ENCODE measurements around the gene PRSS22. TPM values are rescaled to one million over a fixed set of nuclear protein-coding genes. Genes with fewer than 3 reads are reported as not detected.

PRSS22 gene
- total RNA-seq, 4 donors from 2014 or later, result 1.4 to 1.9 (median 1.8) TPM; not detected in 1

GRCh38 chr16:2808181-2808580 is 49.8 kb downstream of the PRSS22 start:
- H3K27ac ChIP-seq, result no peak overlapping the region
- peak in 1 of 3 donors; percentile 14 for DNase-seq
- no peaks in the 10 kb centered on the region for H3K4me1 ChIP-seq
- no peaks in the 10 kb centered on the region for H3K27me3 ChIP-seq
- no peaks in the 10 kb centered on the region for H3K36me3 ChIP-seq
- peaks cover 0 to 8% (median 2%) of the 10 kb centered on the region in 4 donors for H3K9me3 ChIP-seq
- no peak overlapping the region for H3K4me3 ChIP-seq
- TF ChIP-seq CTCF (IDR thresholded peaks at IDR 0.05) (no peak), POLR2A (IDR thresholded peaks at IDR 0.05) (no peak)

- H3K4me1 ChIP-seq, result no peaks in the 10 kb centered on the region
- peak in 1 of 3 donors; percentile 6 for DNase-seq
- no peak overlapping the region for H3K27ac ChIP-seq
- H3K27me3 ChIP-seq, result no peaks in the 10 kb centered on the region
- H3K4me3 ChIP-seq, result no peak overlapping the region
- no peak for TF ChIP-seq POLR2A (IDR thresholded peaks at IDR 0.05)
- TF ChIP-seq CTCF (IDR thresholded peaks at IDR 0.05), result no peak
- H3K36me3 ChIP-seq, result no peaks in the 10 kb centered on the region
- H3K9me3 ChIP-seq, result peaks cover 0 to 8% (median 2%) of the 10 kb centered on the region in 4 donors
These were observed 51.7 kb downstream of the PRSS22 start for GRCh38 chr16:2806286-2806685.

DNA sequence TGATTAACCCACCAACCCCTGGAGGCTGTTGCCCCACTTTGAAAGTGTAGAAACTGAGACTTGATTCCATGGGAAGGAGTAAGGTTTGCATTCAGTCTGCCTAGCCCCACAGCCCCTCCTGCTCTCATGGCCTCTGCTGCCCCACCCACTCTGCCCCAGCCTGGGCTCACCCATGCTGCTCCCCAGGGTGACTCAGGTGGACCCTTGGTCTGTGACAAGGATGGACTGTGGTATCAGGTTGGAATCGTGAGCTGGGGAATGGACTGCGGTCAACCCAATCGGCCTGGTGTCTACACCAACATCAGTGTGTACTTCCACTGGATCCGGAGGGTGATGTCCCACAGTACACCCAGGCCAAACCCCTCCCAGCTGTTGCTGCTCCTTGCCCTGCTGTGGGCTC is 53.2 kb downstream of the PRSS22 start:
- Histone ChIP-seq H3K9me3 (peaks cover 0 to 8% (median 2%) of the 10 kb centered on the region in 4 donors), H3K4me3 (no peak overlapping the region), H3K36me3 (no peaks in the 10 kb centered on the region), H3K4me1 (no peaks in the 10 kb centered on the region), H3K27ac (no peak overlapping the region), H3K27me3 (no peaks in the 10 kb centered on the region)
- TF ChIP-seq POLR2A (IDR thresholded peaks at IDR 0.05) (no peak), CTCF (IDR thresholded peaks at IDR 0.05) (no peak)
- peak in 1 of 3 donors; percentile 39 for DNase-seq

DNA sequence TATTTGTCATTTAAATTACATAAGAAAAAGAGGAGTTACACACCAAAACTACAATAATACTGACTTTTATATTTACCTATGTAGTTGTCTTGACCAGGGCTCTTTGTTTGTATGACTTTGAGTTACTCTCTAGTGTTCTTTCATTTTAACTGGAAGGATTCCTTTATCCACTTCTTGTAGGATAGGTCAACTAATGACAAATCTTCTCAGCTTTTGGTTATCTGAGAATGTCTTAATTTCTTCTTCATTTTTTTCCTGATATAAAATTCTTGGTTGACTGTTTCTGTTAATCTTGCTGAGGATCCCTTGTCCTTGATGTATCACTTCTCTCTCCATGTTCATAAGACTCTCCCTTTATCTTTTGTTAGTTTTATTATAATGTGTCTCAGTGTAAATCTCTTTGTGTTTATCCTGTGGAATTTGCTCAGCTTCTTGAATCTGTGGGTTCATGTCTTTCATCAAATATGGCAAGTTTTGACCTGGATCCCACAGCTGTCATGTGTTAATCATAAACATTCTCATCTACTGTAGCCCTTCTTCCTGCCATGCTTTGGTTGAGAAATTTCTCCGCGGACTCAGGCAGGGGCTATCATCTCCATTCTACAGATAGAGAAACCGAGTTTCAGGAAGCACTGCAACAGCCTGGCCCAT is 54.3 kb downstream of the PRSS22 start:
- DNase-seq, result no peak
- Histone ChIP-seq H3K27me3 (no peaks in the 10 kb centered on the region), H3K4me3 (no peak overlapping the region), H3K4me1 (no peaks in the 10 kb centered on the region), H3K9me3 (peaks cover 0 to 8% (median 2%) of the 10 kb centered on the region in 4 donors), H3K36me3 (no peaks in the 10 kb centered on the region), H3K27ac (no peak overlapping the region)
- TF ChIP-seq POLR2A (IDR thresholded peaks at IDR 0.05) (no peak), CTCF (IDR thresholded peaks at IDR 0.05) (no peak)

Other genes with a start within 250 kb of the PRSS22 start
- gene KCTD5, start 175.6 kb downstream of the PRSS22 start, total RNA-seq, result 10 to 100 TPM; 23.1 to 85.6 (median 56.4) TPM
- gene PRSS27, start 137.9 kb downstream of the PRSS22 start, total RNA-seq, result 1 to 10 TPM in 2 of 4 donors, not detected in 2; 1.2 TPM
- 1,000 to 10,000 TPM in 3 of 4 donors, 100 to 1,000 TPM in 1; 683 to 3,742 (median 1,673) TPM for gene SRRM2, start 105.5 kb downstream of the PRSS22 start, total RNA-seq
- gene ELOB, start 80.9 kb downstream of the PRSS22 start, total RNA-seq, result 100 to 1,000 TPM in 3 of 4 donors, 10 to 100 TPM in 1; 66.8 to 243 (median 220) TPM
- gene PRSS33, start 70.6 kb downstream of the PRSS22 start, total RNA-seq, result not detected
- gene PRSS41, start 59.7 kb downstream of the PRSS22 start, total RNA-seq, result not detected
- under 1 TPM in 1 of 4 donors, not detected in 3; 0.88 TPM for gene PRSS21, start 40.9 kb downstream of the PRSS22 start, total RNA-seq
- 10 to 100 TPM in 1 of 4 donors, 1 to 10 TPM in 3; 2.5 to 13.0 (median 5.5) TPM for gene ZG16B, start 27.9 kb downstream of the PRSS22 start, total RNA-seq
- gene FLYWCH2, start 25.0 kb upstream of the PRSS22 start, total RNA-seq, result 10 to 100 TPM; 40.8 to 61.3 (median 53.1) TPM
- gene FLYWCH1, start 53.8 kb upstream of the PRSS22 start, total RNA-seq, result 10 to 100 TPM; 30.1 to 67.4 (median 46.8) TPM
- gene KREMEN2, start 106.1 kb upstream of the PRSS22 start, total RNA-seq, result 1 to 10 TPM in 1 of 4 donors, under 1 TPM in 1, not detected in 2; 0.40 to 1.6 TPM
- gene PAQR4, start 111.2 kb upstream of the PRSS22 start, total RNA-seq, result 10 to 100 TPM in 1 of 4 donors, 1 to 10 TPM in 3; 6.3 to 13.2 (median 9.2) TPM
- gene PKMYT1, start 122.3 kb upstream of the PRSS22 start, total RNA-seq, result 10 to 100 TPM in 1 of 4 donors, 1 to 10 TPM in 3; 4.3 to 23.9 (median 6.0) TPM
- gene CLDN9, start 154.8 kb upstream of the PRSS22 start, total RNA-seq, result 1 to 10 TPM in 3 of 4 donors, under 1 TPM in 1; 0.76 to 2.5 (median 1.2) TPM
- gene CLDN6, start 160.0 kb upstream of the PRSS22 start, total RNA-seq, result not detected
- 10 to 100 TPM in 3 of 4 donors, 1 to 10 TPM in 1; 4.1 to 56.4 (median 39.8) TPM for gene TNFRSF12A, start 162.2 kb upstream of the PRSS22 start, total RNA-seq
- 10 to 100 TPM; 14.0 to 38.0 (median 34.1) TPM for gene HCFC1R1, start 165.8 kb upstream of the PRSS22 start, total RNA-seq
- gene THOC6, start 165.9 kb upstream of the PRSS22 start, total RNA-seq, result 10 to 100 TPM in 3 of 4 donors, 1 to 10 TPM in 1; 9.6 to 64.4 (median 27.1) TPM
- 100 to 1,000 TPM in 2 of 4 donors, 10 to 100 TPM in 2; 44.6 to 126 (median 93.8) TPM for gene BICDL2, start 178.8 kb upstream of the PRSS22 start, total RNA-seq
- gene MMP25, start 188.4 kb upstream of the PRSS22 start, total RNA-seq, result 1 to 10 TPM in 3 of 4 donors, not detected in 1; 1.4 to 3.3 (median 2.4) TPM
- gene IL32, start 207.5 kb upstream of the PRSS22 start, total RNA-seq, result 100 to 1,000 TPM in 3 of 4 donors, 10 to 100 TPM in 1; 93.3 to 676 (median 590) TPM
- not detected for gene ZSCAN10, start 241.1 kb upstream of the PRSS22 start, total RNA-seq